Type B pancreatic cell (in vitro differentiated cells): Measurements from ENCODE around the gene TCN1. TPM values are rescaled to one million over a fixed set of nuclear protein-coding genes. Genes with fewer than 3 reads are reported as not detected.

Experiments
- DNase-seq: peaks from one replicate; pipeline ENCODE4 v3.0.0; 2021; ENCODE audit warnings: mixed read lengths; ENCODE audit not compliant: unreplicated experiment; ENCODE audit errors: extremely low spot score
- H3K27ac Mint-ChIP-seq: 2 replicates; pipeline ENCODE4 v1.8.0; 2021; ENCODE audit warnings: mild to moderate bottlenecking, mixed read lengths
- H3K27me3 Mint-ChIP-seq: 2 replicates; pipeline ENCODE4 v1.8.0; 2021; ENCODE audit warnings: mixed read lengths
- H3K36me3 Mint-ChIP-seq: 2 replicates; pipeline ENCODE4 v1.8.0; 2021; ENCODE audit warnings: mixed read lengths
- H3K4me1 Mint-ChIP-seq: one replicate; pipeline ENCODE4 v1.8.0; 2021; ENCODE audit warnings: mixed read lengths; ENCODE audit not compliant: unreplicated experiment
- H3K4me3 Mint-ChIP-seq: 2 replicates; pipeline ENCODE4 v1.8.0; 2021; ENCODE audit warnings: mild to moderate bottlenecking, mixed read lengths
- H3K9me3 Mint-ChIP-seq: 2 replicates; pipeline ENCODE4 v1.8.0; 2021; ENCODE audit warnings: mixed read lengths
- total RNA-seq: library from RNA; stranded (reverse); gene quantifications from 2 replicates; pipeline ENCODE4 v1.2.1, GENCODE V29; 2021; ENCODE audit warnings: low replicate concordance
- TF ChIP-seq, protein P1 (sequence below): fragments of 200-600 bp; sonication (generic); conservative IDR thresholded peaks from 2 replicates; pipeline ENCODE4 v1.5.0; 2021; ENCODE audit warnings: antibody characterized with exemption, mild to moderate bottlenecking

Gene TCN1
- total RNA-seq, 1 donor from 2014 or later, result 269 TPM

DNA sequence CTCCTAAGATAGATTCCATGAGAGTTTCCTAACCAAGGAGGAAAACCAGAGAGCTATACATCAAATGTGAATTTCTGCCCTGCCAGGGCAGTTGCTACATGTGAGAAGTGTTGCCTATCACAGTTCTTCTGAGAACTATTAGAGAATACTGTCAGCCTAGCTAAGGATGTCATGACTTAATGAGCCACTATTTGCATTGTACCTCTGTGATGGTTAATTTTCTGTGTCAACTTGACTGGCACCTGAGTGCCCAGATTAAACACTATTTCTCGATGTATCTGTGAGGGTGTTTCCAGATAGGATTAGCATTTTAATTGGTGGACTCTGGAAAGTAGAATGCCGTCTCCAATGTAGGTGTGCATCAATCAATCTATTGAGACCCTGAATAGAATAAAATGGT lies 1.7 kb upstream of the TCN1 start:
- Mint-ChIP-seq H3K9me3 (no peaks in the 10 kb centered on the region), H3K36me3 (no peaks in the 10 kb centered on the region)
- no peak for DNase-seq

DNA sequence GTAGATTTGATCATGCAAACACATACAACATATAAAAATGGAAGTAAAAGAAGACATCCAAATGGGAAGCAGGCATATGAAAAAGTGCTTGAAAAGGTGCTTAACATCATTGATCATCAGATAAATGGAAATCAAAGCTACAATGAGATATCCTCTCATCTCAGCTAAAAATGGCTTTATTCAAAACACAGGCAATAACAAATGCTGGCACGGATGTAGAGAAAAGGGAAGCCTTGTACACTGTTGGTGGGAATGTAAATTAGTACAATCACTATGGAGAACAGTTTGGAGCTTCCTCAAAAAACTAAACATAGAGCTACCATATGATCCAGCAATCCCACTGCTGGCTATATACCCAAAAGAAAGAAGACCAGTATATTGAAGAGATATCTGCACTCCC lies 549 bp upstream of the TCN1 start:
- no peaks in the 10 kb centered on the region for H3K4me1 Mint-ChIP-seq
- TF ChIP-seq, protein P1, sequence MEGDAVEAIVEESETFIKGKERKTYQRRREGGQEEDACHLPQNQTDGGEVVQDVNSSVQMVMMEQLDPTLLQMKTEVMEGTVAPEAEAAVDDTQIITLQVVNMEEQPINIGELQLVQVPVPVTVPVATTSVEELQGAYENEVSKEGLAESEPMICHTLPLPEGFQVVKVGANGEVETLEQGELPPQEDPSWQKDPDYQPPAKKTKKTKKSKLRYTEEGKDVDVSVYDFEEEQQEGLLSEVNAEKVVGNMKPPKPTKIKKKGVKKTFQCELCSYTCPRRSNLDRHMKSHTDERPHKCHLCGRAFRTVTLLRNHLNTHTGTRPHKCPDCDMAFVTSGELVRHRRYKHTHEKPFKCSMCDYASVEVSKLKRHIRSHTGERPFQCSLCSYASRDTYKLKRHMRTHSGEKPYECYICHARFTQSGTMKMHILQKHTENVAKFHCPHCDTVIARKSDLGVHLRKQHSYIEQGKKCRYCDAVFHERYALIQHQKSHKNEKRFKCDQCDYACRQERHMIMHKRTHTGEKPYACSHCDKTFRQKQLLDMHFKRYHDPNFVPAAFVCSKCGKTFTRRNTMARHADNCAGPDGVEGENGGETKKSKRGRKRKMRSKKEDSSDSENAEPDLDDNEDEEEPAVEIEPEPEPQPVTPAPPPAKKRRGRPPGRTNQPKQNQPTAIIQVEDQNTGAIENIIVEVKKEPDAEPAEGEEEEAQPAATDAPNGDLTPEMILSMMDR, result no peak
- H3K9me3 Mint-ChIP-seq, result no peaks in the 10 kb centered on the region
- H3K4me3 Mint-ChIP-seq, result no peak overlapping the region
- no peak for DNase-seq
- no peaks in the 10 kb centered on the region for H3K36me3 Mint-ChIP-seq
- H3K27me3 Mint-ChIP-seq, result no peaks in the 10 kb centered on the region
- no peak overlapping the region for H3K27ac Mint-ChIP-seq

More for the DNA sequence above, 1.7 kb upstream of the TCN1 start:
- Mint-ChIP-seq H3K27ac (no peak overlapping the region), H3K4me1 (no peaks in the 10 kb centered on the region), H3K27me3 (no peaks in the 10 kb centered on the region), H3K4me3 (no peak overlapping the region)
- TF ChIP-seq, protein P1, result no peak

DNA sequence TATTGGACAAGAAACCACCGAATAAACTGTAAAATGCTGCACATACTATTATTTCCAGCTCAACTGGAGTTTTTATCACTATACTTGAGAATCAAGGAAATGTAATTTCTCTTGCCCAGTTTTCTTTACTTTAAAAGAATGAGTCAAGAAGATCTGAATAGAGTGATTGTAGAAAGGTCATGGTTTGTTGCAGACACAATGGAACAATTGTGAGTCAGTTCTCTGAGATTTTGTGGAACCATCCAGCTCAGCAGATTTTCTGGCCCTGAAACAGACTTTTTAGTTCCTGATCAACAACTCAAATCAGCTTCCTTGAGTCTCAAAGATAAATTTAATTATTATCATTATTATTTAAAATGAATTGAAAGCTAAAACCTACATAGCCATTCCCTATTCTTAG lies 1.3 kb downstream of the TCN1 start:
- no peaks in the 10 kb centered on the region for H3K4me1 Mint-ChIP-seq
- no peaks in the 10 kb centered on the region for H3K36me3 Mint-ChIP-seq
- H3K9me3 Mint-ChIP-seq, result no peaks in the 10 kb centered on the region
- no peak overlapping the region for H3K27ac Mint-ChIP-seq
- no peaks in the 10 kb centered on the region for H3K27me3 Mint-ChIP-seq
- TF ChIP-seq, protein P1, result no peak
- no peak overlapping the region for H3K4me3 Mint-ChIP-seq
- DNase-seq, result no peak

DNA sequence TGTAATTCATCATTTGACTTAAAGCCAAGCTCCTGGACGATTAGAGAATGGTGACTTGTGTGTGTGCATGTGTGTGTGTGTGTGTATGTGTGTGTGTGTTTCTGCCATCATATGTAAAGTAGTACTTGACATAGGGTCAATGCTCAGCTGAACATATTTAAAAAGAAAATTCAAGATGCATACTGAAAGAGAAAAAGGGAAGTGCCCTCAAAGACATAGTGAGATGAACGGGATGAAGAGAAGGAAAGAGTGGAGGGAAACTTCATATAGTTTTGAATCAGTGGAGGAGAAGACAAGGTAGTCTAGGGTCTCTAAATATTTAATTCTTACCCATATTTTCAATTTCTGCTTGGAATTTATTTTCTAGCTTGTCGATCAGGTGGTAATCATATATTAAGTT lies 4.0 kb downstream of the TCN1 start:
- H3K4me3 Mint-ChIP-seq, result no peak overlapping the region
- no peaks in the 10 kb centered on the region for H3K27me3 Mint-ChIP-seq
- H3K36me3 Mint-ChIP-seq, result no peaks in the 10 kb centered on the region
- no peaks in the 10 kb centered on the region for H3K4me1 Mint-ChIP-seq
- H3K27ac Mint-ChIP-seq, result no peak overlapping the region
- no peak for DNase-seq
- H3K9me3 Mint-ChIP-seq, result no peaks in the 10 kb centered on the region
- TF ChIP-seq, protein P1, result no peak

DNA sequence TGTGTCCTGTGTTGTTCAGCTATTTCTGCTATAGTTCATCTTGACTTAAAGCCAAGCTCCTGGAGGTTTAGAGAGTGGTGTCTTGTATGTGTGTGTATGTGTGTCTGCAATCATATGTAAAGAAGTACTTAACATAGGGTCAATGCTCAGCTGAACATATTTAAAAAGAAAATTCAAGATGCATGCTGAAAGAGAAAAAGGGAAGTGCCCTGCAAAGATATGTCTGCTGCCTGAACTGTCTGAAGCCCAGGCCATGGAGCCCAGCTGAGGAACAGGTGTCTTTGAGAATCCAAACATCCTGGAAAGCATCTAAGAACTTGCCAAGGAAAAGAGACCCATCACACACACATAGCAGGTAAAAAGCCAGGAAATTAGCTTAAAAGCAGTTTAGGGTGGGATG lies 6.6 kb downstream of the TCN1 start:
- H3K4me1 Mint-ChIP-seq, result no peaks in the 10 kb centered on the region
- H3K36me3 Mint-ChIP-seq, result no peaks in the 10 kb centered on the region
- TF ChIP-seq, protein P1, result no peak
- H3K27ac Mint-ChIP-seq, result no peak overlapping the region
- H3K27me3 Mint-ChIP-seq, result no peaks in the 10 kb centered on the region
- H3K4me3 Mint-ChIP-seq, result no peak overlapping the region
- DNase-seq, result no peak
- H3K9me3 Mint-ChIP-seq, result no peaks in the 10 kb centered on the region
